CD4-positive, alpha-beta T cell (primary cell): ENCODE data around the gene SPHK1. TPM values are rescaled to one million over a fixed set of nuclear protein-coding genes. Genes with fewer than 3 reads are reported as not detected.

Source experiments
- ATAC-seq: fragments of 200-7000 bp; cut with Tn5 transposase; one replicate; pipeline ENCODE4 v1.10.0; 2022; ENCODE audit warnings: mild to moderate bottlenecking; ENCODE audit not compliant: poor library complexity
- CTCF ChIA-PET: fragments of 350-600 bp; sonication (Branson Sonifier 250); formaldehyde crosslinking; loops from one replicate; lab custom pipeline; 2021; ENCODE audit warnings: antibody characterized with exemption, inconsistent platforms; lab: Charles Lee
- POLR2A ChIA-PET: fragments of 350-600 bp; sonication (Branson Sonifier 250); formaldehyde crosslinking; loops from one replicate; lab custom pipeline; 2021; ENCODE audit warnings: antibody characterized with exemption, inconsistent platforms; lab: Charles Lee
- DNase-seq, 14 experiments: peaks; one replicate each; pipeline ENCODE4 v3.0.0-alpha.2; 2013 to 2020; ENCODE audit warnings: mixed read lengths in 2 of 14
- H3K27ac ChIP-seq, 2 donors: one replicate each; pipeline versions ENCODE4 v1.5.1 to v1.7.0; 2013; ENCODE audit warnings: low read length in 2 of 2, low read depth in 1 of 2, mild to moderate bottlenecking in 1 of 2
- H3K27me3 ChIP-seq, 2 experiments: 1 replicate in 1 of 2; 2 replicates in 1 of 2; pipeline versions ENCODE4 v1.6.1 to v1.7.0; 2013; ENCODE audit warnings: low read length in 2 of 2, control low read depth in 1 of 2, mild to moderate bottlenecking in 1 of 2, moderate library complexity in 1 of 2; ENCODE audit not compliant: insufficient read depth in 2 of 2, control insufficient read depth in 1 of 2
- H3K36me3 ChIP-seq: one replicate; pipeline ENCODE4 v1.6.1; 2013; ENCODE audit warnings: low read length, control low read depth; ENCODE audit not compliant: insufficient read depth
- H3K4me1 ChIP-seq: one replicate; pipeline ENCODE4 v1.6.1; 2013; ENCODE audit warnings: low read length, control low read depth; ENCODE audit not compliant: insufficient read depth
- H3K4me3 ChIP-seq: one replicate; pipeline ENCODE4 v1.5.1; 2013; ENCODE audit warnings: mild to moderate bottlenecking, low read length, moderate library complexity
- H3K9me3 ChIP-seq, 2 experiments: 1 replicate in 1 of 2; 2 replicates in 1 of 2; pipeline versions ENCODE4 v1.6.1 to v1.7.0; 2013; ENCODE audit warnings: low read length in 2 of 2, mild to moderate bottlenecking in 2 of 2, control low read depth in 1 of 2, moderate library complexity in 1 of 2; ENCODE audit not compliant: control insufficient read depth in 1 of 2, insufficient read depth in 1 of 2
- H3K27ac Mint-ChIP-seq: one replicate; pipeline ENCODE4 v1.8.0; 2020; ENCODE audit warnings: mixed read lengths
- H3K27me3 Mint-ChIP-seq: one replicate; pipeline ENCODE4 v1.8.0; 2021; ENCODE audit warnings: mixed read lengths
- H3K36me3 Mint-ChIP-seq: one replicate; pipeline ENCODE4 v1.8.0; 2021; ENCODE audit warnings: low read depth, mixed read lengths
- H3K4me1 Mint-ChIP-seq: one replicate; pipeline ENCODE4 v1.8.0; 2021; ENCODE audit warnings: low read depth, mixed read lengths
- H3K4me3 Mint-ChIP-seq: one replicate; pipeline ENCODE4 v1.8.0; 2020; ENCODE audit warnings: mild to moderate bottlenecking, mixed read lengths
- H3K9me3 Mint-ChIP-seq: one replicate; pipeline ENCODE4 v1.8.0; 2020; ENCODE audit warnings: mixed read lengths
- CTCF ChIP-seq: fragments of 200-600 bp; IDR thresholded peaks from one replicate; pipeline ENCODE4 v1.8.0; 2022; ENCODE audit warnings: antibody characterized with exemption, mild to moderate bottlenecking
- intact Hi-C, 2 experiments: fragments of 100-400 bp; cut with DNase I in 1 of 2; cut with micrococcal nuclease in 1 of 2; formaldehyde crosslinking; loops; one replicate each; pipeline versions ENCODE4 v1.15.1 to v1.9.0; 2023 to 2025; cut with DNase I, micrococcal nuclease
- total RNA-seq, 174 experiments: library from RNA in 2 of 174; stranded (reverse) in 2 of 174; gene quantifications; one replicate each; pipeline ENCODE4 v1.2.3 and lab custom pipeline; 2021 to 2026

Gene SPHK1
- total RNA-seq, 2 experiments from 2014 or later: 0.45 to 1.1 TPM

DNA sequence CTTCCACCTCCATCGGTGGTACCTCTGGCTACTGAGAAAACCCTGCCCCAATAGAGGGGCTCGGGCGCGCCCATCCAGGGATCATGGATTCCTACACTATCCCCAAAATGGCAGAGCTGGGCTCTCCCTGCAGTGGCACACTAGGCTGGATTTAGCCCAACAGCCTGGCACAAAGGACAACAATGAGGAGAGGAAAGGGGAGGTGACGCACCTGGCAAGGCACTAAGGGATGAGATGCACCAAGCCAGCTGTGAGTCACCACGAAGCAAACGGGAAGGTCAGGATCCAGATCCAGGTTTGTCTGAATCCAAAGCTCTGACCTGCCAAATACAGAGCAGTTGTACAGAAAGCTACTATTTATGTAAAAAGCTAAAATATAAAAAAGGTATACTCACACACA lies 50.5 kb downstream of the SPHK1 start:
- intact Hi-C loops: no loop called here
- H3K9me3 ChIP-seq: no peaks in the 10 kb centered on the region
- no peak overlapping the region for H3K4me3 ChIP-seq
- ATAC-seq (no peak), DNase-seq (no peak)
- H3K36me3 ChIP-seq: peaks cover 14% of the 10 kb centered on the region
- no peaks in the 10 kb centered on the region for H3K27me3 ChIP-seq
- ChIA-PET POLR2A (no interaction called here), CTCF (no interaction called here)
- no peak for TF ChIP-seq CTCF
- peaks cover 36% of the 10 kb centered on the region for H3K4me1 Mint-ChIP-seq
- H3K4me3 Mint-ChIP-seq: no peak overlapping the region
- no peaks in the 10 kb centered on the region for H3K9me3 Mint-ChIP-seq
- no peaks in the 10 kb centered on the region for H3K27me3 Mint-ChIP-seq
- H3K27ac Mint-ChIP-seq: no peak overlapping the region
- H3K36me3 Mint-ChIP-seq: no peaks in the 10 kb centered on the region
- no peak overlapping the region for H3K27ac ChIP-seq
- H3K4me1 ChIP-seq: no peaks in the 10 kb centered on the region

GRCh38 chr17:76435751-76436150 lies 51.3 kb downstream of the SPHK1 start:
- ATAC-seq (no peak), DNase-seq (no peak)
- no peak overlapping the region for H3K27ac Mint-ChIP-seq
- no peaks in the 10 kb centered on the region for H3K36me3 Mint-ChIP-seq
- Histone ChIP-seq H3K9me3 (no peaks in the 10 kb centered on the region), H3K27ac (no peak overlapping the region), H3K27me3 (no peaks in the 10 kb centered on the region), H3K4me3 (no peak overlapping the region), H3K4me1 (no peaks in the 10 kb centered on the region), H3K36me3 (peaks cover 14% of the 10 kb centered on the region)
- no peak overlapping the region for H3K4me3 Mint-ChIP-seq
- no peaks in the 10 kb centered on the region for H3K9me3 Mint-ChIP-seq
- peaks cover 37% of the 10 kb centered on the region for H3K4me1 Mint-ChIP-seq
- no peak for TF ChIP-seq CTCF
- H3K27me3 Mint-ChIP-seq: no peaks in the 10 kb centered on the region
- intact Hi-C loops: no loop called here
- POLR2A ChIA-PET: no interaction called here
- CTCF ChIA-PET: interaction anchor here (0.9 to 1.0 kb wide), 2 partner anchors 11 to 38 kb away, joined by 3 read pairs; no protein-coding TSS in a partner anchor

Other genes starting within 250 kb of the SPHK1 start
- under 1 TPM; 0.63 to 0.89 TPM for gene FOXJ1, start 243.4 kb upstream of the SPHK1 start, total RNA-seq
- 10 to 100 TPM; 18.5 to 21.1 TPM for gene RNF157, start 144.1 kb upstream of the SPHK1 start, total RNA-seq
- gene UBALD2, start 119.3 kb upstream of the SPHK1 start, total RNA-seq: 100 to 1,000 TPM; 253 to 265 TPM
- gene QRICH2, start 76.3 kb upstream of the SPHK1 start, total RNA-seq: 1 to 10 TPM; 1.8 to 2.1 TPM
- gene PRPSAP1, start 30.7 kb upstream of the SPHK1 start, total RNA-seq: 10 to 100 TPM; 10.8 to 12.1 TPM
- 10 to 100 TPM; 22.7 to 25.1 TPM for gene UBE2O, start 68.5 kb downstream of the SPHK1 start, total RNA-seq
- gene AANAT, start 83.0 kb downstream of the SPHK1 start, total RNA-seq: under 1 TPM in 1 of 2 experiments, not detected in 1; 0.14 TPM
- gene RHBDF2, start 116.8 kb downstream of the SPHK1 start, total RNA-seq: 10 to 100 TPM; 22.6 to 24.9 TPM
- not detected for gene CYGB, start 153.1 kb downstream of the SPHK1 start, total RNA-seq
- not detected for gene PRCD, start 155.4 kb downstream of the SPHK1 start, total RNA-seq
- 1 to 10 TPM in 1 of 2 experiments, under 1 TPM in 1; 0.49 to 1.2 TPM for gene ST6GALNAC2, start 201.3 kb downstream of the SPHK1 start, total RNA-seq